Measurements from ENCODE around the gene MSRB2. TPM values are rescaled to one million over a fixed set of nuclear protein-coding genes. Genes with fewer than 3 reads are reported as not detected.

Gene MSRB2
- total RNA-seq, 1 experiment from 2014 or later = 9.6 TPM

GRCh38 chr10:23079700-23080099 is 15.7 kb upstream of the MSRB2 start (continued):
- TF ChIP-seq CTCF (IDR thresholded peaks at IDR 0.05) = no peak
- TF ChIP-seq ZNF416 (CRISPR knock-in tag; IDR thresholded peaks at IDR 0.05) = no peak
- no peak for TF ChIP-seq GRHL2 (CRISPR knock-in tag; IDR thresholded peaks at IDR 0.05; ENCODE audit: insufficient replicate concordance, severe bottlenecking)
- TF ChIP-seq ATF1 (CRISPR knock-in tag; IDR thresholded peaks at IDR 0.05) = no peak
- TF ChIP-seq, protein P1, sequence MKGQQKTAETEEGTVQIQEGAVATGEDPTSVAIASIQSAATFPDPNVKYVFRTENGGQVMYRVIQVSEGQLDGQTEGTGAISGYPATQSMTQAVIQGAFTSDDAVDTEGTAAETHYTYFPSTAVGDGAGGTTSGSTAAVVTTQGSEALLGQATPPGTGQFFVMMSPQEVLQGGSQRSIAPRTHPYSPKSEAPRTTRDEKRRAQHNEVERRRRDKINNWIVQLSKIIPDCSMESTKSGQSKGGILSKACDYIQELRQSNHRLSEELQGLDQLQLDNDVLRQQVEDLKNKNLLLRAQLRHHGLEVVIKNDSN (CRISPR knock-in tag; IDR thresholded peaks at IDR 0.05) = no peak
- no peak for TF ChIP-seq FOXK1 (CRISPR knock-in tag; IDR thresholded peaks at IDR 0.05)
- no peak for TF ChIP-seq TEAD4 (CRISPR knock-in tag; IDR thresholded peaks at IDR 0.05)
- no peak for TF ChIP-seq E2F5 (CRISPR knock-in tag; IDR thresholded peaks at IDR 0.05)

DNA sequence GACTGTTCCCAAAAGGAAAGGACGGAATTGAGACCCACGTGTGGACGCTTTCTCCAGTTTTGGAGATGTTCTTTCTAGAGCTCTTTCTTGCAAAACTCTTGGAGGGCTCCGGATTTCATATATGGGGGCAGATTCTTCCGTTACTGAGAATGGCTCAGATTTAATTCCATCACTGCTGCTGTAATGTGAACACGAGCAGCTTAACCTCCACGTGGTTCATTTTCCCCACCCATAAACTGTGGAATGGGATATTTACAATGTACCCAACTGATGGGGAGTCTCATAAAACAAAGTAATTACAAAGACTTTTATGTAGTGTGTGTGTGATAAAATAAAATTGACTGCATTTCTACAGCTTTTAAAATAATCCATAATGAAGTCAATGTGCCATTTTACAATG is 15.1 kb upstream of the MSRB2 start:
- Mint-ChIP-seq H3K36me3 (no peaks in the 10 kb centered on the region), H3K27ac (no peak overlapping the region), H3K27me3 (ENCODE audit: low read depth) (no peaks in the 10 kb centered on the region), H3K4me3 (no peak overlapping the region), H3K4me1 (peaks cover 8% of the 10 kb centered on the region), H3K9me3 (peaks cover 7% of the 10 kb centered on the region)
- no peak for DNase-seq (ENCODE audit: low spot score)
- ChIA-PET POLR2A (no interaction called here), CTCF (interaction anchor here (1.0 kb wide), 1 partner anchor 78 kb away, joined by 4 read pairs; no protein-coding TSS in a partner anchor)
- no peak for ATAC-seq
- TF ChIP-seq, protein P2, sequence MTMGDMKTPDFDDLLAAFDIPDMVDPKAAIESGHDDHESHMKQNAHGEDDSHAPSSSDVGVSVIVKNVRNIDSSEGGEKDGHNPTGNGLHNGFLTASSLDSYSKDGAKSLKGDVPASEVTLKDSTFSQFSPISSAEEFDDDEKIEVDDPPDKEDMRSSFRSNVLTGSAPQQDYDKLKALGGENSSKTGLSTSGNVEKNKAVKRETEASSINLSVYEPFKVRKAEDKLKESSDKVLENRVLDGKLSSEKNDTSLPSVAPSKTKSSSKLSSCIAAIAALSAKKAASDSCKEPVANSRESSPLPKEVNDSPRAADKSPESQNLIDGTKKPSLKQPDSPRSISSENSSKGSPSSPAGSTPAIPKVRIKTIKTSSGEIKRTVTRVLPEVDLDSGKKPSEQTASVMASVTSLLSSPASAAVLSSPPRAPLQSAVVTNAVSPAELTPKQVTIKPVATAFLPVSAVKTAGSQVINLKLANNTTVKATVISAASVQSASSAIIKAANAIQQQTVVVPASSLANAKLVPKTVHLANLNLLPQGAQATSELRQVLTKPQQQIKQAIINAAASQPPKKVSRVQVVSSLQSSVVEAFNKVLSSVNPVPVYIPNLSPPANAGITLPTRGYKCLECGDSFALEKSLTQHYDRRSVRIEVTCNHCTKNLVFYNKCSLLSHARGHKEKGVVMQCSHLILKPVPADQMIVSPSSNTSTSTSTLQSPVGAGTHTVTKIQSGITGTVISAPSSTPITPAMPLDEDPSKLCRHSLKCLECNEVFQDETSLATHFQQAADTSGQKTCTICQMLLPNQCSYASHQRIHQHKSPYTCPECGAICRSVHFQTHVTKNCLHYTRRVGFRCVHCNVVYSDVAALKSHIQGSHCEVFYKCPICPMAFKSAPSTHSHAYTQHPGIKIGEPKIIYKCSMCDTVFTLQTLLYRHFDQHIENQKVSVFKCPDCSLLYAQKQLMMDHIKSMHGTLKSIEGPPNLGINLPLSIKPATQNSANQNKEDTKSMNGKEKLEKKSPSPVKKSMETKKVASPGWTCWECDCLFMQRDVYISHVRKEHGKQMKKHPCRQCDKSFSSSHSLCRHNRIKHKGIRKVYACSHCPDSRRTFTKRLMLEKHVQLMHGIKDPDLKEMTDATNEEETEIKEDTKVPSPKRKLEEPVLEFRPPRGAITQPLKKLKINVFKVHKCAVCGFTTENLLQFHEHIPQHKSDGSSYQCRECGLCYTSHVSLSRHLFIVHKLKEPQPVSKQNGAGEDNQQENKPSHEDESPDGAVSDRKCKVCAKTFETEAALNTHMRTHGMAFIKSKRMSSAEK (CRISPR knock-in tag; IDR thresholded peaks at IDR 0.05; ENCODE audit: borderline replicate concordance) = no peak
- TF ChIP-seq ATF6 (CRISPR knock-in tag; IDR thresholded peaks at IDR 0.05) (no peak), CREB1 (CRISPR knock-in tag; IDR thresholded peaks at IDR 0.05) (no peak), TEAD4 (CRISPR knock-in tag; IDR thresholded peaks at IDR 0.05) (no peak), ZNF416 (CRISPR knock-in tag; IDR thresholded peaks at IDR 0.05) (no peak), TP53 (CRISPR knock-in tag; IDR thresholded peaks at IDR 0.05) (no peak), E2F1 (CRISPR knock-in tag; IDR thresholded peaks at IDR 0.05) (no peak), NR1H2 (CRISPR knock-in tag; IDR thresholded peaks at IDR 0.05) (no peak), MYBL2 (CRISPR knock-in tag; IDR thresholded peaks at IDR 0.05) (no peak)
- TF ChIP-seq, protein P3, sequence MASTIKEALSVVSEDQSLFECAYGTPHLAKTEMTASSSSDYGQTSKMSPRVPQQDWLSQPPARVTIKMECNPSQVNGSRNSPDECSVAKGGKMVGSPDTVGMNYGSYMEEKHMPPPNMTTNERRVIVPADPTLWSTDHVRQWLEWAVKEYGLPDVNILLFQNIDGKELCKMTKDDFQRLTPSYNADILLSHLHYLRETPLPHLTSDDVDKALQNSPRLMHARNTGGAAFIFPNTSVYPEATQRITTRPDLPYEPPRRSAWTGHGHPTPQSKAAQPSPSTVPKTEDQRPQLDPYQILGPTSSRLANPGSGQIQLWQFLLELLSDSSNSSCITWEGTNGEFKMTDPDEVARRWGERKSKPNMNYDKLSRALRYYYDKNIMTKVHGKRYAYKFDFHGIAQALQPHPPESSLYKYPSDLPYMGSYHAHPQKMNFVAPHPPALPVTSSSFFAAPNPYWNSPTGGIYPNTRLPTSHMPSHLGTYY (CRISPR knock-in tag; IDR thresholded peaks at IDR 0.05) = no peak
- TF ChIP-seq, protein P4, sequence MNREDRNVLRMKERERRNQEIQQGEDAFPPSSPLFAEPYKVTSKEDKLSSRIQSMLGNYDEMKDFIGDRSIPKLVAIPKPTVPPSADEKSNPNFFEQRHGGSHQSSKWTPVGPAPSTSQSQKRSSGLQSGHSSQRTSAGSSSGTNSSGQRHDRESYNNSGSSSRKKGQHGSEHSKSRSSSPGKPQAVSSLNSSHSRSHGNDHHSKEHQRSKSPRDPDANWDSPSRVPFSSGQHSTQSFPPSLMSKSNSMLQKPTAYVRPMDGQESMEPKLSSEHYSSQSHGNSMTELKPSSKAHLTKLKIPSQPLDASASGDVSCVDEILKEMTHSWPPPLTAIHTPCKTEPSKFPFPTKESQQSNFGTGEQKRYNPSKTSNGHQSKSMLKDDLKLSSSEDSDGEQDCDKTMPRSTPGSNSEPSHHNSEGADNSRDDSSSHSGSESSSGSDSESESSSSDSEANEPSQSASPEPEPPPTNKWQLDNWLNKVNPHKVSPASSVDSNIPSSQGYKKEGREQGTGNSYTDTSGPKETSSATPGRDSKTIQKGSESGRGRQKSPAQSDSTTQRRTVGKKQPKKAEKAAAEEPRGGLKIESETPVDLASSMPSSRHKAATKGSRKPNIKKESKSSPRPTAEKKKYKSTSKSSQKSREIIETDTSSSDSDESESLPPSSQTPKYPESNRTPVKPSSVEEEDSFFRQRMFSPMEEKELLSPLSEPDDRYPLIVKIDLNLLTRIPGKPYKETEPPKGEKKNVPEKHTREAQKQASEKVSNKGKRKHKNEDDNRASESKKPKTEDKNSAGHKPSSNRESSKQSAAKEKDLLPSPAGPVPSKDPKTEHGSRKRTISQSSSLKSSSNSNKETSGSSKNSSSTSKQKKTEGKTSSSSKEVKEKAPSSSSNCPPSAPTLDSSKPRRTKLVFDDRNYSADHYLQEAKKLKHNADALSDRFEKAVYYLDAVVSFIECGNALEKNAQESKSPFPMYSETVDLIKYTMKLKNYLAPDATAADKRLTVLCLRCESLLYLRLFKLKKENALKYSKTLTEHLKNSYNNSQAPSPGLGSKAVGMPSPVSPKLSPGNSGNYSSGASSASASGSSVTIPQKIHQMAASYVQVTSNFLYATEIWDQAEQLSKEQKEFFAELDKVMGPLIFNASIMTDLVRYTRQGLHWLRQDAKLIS (CRISPR knock-in tag; IDR thresholded peaks at IDR 0.05; ENCODE audit: borderline replicate concordance) = no peak
- TF ChIP-seq, protein P5, sequence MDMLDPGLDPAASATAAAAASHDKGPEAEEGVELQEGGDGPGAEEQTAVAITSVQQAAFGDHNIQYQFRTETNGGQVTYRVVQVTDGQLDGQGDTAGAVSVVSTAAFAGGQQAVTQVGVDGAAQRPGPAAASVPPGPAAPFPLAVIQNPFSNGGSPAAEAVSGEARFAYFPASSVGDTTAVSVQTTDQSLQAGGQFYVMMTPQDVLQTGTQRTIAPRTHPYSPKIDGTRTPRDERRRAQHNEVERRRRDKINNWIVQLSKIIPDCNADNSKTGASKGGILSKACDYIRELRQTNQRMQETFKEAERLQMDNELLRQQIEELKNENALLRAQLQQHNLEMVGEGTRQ (CRISPR knock-in tag; IDR thresholded peaks at IDR 0.05) = no peak

Data from WTC11 (cell line).